HG03060 (cell line): ENCODE measurements around the gene DNAH12.
A peak's percentile ranks its signal among the peaks of the same experiment; 100 is the strongest.
"Not testable (repeated sequence)": the region's sequence is repeated elsewhere in the genome, so short reads cannot be mapped to it uniquely, and the experiment has no call there.

ENCODE experiments used
- ATAC-seq: cut with Tn5 transposase; IDR thresholded peaks from one replicate; pipeline ENCODE4 v1.9.1; 2021; ENCODE audit warnings: low read depth, moderate number of reproducible peaks; ENCODE audit not compliant: unreplicated experiment

The DNAH12 gene

DNA sequence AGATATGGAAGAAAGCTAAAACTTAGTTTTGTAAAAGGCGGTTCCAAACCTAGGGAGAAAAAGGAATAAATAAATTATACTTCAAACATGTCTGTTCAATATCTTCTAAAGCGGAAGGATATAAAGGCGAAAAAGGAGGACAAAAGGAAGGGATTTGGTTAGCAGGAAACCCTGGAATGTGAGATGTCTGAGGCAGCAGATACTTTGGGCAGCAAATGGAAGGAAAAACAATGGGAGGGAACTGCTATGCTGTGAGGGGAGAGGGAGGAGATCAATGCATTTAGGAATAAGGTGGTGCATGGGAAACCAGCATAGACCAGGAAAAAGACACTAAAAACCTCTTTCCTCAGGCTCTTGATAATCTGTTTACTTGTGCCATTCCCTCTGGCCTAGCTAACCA, 120.8 kb downstream of the DNAH12 start:
- ATAC-seq, result no peak

DNA sequence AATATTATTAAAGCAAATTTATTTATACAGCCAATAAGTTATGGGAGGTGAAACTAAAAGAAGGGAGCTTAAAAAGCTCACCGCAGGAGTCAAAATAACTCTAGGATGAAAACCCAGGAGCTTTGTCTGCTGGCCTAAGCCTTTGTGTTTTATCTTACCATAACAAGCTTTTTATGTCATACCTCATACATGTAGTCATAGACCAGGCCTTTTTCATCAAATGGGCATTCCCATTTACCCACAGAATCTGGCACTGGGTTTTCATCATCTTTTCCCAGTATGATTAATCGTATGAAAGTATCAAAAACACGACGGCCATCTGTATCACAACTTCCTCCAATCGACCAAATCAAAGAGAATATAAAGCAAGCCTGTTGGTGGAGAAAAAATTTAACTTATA, 122.8 kb downstream of the DNAH12 start:
- ATAC-seq, result no peak

DNA sequence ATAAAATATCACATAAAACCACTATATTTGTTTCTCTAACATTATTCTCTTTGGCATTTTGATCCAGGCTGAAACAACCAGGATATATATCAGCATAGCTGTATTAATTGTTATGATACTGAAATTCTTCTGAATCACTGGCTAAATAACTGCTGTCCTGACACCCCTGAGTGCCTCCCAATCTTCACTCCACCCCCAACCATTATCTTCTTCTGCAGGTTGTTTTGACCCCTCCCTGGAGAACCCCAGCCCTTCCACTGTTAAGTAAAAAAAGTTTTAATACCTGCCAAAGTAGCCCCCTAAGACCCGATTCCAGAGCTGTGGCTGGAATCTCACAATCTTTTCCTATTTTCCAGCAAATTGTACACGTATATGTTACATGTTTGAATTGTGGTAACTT, 124.1 kb downstream of the DNAH12 start:
- no peak for ATAC-seq

DNA sequence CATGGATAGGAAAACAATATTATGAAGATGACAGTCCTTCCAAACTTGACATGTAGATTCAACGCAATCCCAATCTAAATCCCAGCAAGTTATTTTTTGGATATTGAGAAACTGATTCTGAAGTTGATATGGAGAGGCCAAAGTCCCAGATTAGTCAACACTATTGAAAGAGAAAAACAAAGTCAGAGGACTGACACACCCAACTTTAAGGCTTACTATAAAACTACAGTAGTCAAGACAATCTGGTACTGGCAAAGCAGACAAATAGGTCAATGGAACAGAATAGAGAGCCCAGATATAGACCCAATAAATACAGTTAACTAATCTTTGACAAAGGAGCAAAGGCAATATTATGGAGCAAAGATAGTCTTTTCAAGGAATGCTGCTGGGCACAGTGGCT, 132.4 kb downstream of the DNAH12 start:
- no peak for ATAC-seq

DNA sequence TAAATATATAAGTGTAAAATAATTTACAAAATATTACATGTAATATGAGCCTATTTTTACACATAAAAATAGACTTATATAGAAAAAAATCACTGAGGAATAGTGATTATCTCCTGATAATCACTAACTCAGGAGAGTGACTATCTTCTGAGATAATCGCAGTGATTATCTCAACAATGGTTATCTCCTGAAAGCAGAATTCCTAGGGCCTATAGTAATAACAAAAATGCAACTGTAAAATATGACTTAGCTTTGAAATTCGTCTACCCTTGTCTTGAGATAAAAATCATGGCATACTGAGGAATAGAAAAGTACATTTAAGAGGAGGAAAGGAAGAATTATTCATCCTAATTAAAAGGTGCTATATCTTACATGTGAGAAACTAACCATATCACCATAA, 134.7 kb downstream of the DNAH12 start:
- ATAC-seq, result no peak

DNA sequence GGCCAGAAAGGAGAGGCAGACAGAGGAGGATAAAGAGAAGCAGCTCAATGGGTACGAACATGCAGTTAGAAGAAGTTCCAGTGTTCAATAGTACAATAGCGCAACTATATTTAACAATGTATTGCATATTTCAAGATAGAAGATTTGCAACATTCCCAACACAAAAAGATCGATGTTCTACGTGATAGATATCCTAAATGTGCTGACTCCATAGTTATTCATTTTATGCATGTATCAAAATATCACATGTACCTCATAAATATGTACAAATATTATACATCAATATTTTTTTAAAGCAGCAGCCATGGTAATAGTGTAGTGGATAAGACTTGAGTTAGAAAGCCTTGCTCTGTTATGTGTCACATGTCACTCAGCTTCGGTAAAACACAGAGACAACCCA, 141.5 kb downstream of the DNAH12 start:
- no peak for ATAC-seq

DNA sequence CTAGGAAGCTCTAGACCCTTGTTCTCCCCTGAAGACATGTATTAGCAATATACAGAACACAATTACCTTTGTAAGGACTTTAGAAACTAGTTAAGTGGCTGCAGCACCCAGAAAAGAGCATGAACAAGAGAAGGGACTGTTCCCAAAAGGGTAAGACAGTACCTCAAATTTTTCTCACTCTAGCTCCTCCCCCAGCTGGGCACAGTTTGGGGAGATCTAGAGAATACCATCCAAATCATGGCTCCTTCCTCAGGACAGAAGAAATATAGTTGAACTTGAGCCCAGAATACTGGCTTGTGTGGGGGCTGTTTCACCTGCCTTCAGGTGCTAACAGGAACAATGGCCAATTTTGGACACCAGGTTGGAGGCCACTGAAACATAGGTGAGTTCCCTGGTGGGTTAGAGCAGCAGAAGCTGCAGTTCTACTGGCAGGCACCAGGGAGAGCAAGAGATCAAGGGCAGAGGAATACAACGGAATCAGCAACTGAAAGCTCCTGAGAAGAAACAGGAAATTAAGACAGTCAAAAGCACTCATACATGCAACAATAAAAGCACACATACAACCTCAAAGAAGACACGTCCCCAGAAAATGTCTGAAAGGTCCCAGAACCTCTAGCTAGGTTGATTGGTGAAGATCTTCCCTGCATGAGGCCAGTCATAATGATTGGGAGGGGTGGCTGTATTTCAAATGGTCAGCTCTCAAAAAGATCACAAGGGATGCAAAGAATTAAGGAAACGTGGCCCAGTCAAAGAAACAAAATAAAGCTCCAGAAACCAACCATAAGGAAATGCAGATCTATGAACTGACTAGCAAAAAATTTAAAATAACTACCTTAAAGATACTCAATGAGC, 146.7 kb downstream of the DNAH12 start:
- peak; percentile 92 for ATAC-seq

DNA sequence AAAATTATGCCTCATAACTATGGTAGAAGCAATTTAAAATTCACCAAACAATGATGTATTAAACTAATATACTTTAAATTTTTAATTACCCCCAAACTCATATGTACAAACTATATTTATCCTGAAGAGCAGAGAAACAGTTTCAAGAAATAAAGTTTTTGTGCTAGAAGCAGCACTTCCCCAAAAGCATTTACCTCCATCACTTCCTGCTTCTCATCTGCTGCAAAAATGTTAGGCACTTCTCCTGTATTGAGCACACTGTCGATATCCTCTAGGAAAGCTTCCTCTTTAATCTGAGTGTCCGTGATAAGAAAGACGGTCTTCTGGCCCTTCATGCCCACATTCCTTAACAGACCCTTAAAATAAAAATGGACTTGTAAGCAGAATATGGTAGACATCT, 150.2 kb downstream of the DNAH12 start:
- ATAC-seq, result no peak

DNA sequence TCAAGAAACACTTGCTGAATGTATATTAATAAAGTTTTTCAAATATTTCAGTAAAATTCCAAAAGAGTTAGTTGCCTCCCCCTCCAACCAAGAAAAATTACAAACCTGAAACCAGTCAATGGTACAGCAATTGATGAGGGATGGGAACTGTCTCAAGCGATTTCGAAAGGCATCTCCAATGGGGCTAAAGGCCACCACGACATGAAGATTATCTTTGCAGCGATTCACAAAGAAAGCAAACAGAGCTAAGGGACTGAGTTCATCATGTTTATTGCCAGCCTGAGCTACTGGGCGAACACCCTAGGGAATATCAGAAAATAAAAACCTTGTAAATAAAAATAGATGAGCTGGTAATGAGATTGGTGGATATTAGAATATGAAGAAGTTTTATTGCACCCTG, 152.4 kb downstream of the DNAH12 start:
- no peak for ATAC-seq

DNA sequence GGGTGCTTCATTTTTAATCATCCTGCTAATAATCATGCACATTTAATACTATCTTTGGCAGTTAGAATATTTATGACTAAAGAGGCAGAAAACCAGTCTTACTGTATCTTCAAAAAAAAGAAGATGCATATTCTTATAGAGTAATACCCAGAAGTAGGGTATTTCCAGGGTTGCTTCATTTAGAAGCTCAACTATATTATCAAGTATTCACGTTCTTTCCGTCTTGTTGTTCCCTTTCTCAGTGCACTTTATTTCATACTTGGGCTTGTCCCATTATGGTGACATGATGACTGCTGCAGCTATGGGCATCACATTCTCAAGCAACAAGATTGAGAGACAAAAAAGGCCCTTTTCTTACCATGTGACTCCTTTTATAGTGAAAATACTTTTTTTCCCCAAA, 154.9 kb downstream of the DNAH12 start:
- ATAC-seq, result no peak

DNA sequence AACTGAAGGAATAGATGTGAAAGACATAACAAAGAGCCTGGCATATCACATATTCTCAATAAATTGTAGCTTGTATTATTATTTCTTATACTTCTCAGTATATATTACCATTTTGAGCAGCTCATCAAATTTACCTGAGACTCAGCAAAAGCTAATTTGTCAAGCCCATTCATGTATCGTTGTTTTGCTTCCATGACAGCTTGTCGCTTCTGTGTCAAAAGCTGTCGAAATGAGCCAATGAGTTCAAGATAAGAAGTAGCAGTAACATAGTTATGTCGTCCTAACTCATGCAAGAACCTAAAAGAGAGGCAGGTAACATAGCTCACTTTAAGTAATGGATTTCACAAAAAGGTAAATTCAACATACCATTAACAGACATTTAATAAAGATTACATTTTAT, 157.8 kb downstream of the DNAH12 start:
- no peak for ATAC-seq

DNA sequence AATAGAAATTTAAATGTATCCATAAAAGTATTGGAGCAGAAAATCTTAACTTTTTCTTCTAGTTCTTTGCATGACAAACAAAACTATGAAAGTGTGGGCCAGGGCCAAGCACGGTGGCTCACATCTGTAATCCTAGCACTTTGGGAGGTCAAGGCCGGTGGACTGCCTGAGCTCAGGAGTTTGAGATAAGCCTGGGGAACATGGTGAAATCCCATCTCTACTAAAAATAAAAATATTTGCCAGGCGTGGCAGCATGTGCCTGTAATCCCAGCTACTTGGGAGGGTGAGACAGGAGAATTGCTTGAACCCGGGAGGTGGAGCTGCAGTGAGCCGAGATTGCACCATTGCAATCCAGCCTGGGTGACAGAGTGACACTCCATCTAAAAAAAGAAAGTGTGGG, 158.6 kb downstream of the DNAH12 start:
- no peak for ATAC-seq

DNA sequence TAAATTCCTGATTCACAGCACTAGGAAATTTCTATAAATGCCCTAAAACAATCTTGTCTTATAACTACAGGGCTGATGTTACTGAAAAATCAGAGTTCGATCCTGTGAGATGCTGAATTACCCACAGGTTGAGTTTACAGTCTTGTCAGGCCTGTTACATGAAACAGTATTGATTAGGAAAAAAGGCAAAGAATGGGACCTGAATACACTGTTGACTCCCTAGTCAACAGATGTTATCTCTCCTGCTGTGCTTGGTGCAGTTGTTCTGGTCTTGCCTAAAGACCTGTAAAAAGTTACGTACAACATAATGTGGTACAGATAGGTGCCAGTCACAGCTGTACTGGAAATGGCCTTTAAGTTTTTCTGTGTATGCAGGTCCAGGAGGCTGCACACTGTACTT, 160.3 kb downstream of the DNAH12 start:
- no peak for ATAC-seq

DNA sequence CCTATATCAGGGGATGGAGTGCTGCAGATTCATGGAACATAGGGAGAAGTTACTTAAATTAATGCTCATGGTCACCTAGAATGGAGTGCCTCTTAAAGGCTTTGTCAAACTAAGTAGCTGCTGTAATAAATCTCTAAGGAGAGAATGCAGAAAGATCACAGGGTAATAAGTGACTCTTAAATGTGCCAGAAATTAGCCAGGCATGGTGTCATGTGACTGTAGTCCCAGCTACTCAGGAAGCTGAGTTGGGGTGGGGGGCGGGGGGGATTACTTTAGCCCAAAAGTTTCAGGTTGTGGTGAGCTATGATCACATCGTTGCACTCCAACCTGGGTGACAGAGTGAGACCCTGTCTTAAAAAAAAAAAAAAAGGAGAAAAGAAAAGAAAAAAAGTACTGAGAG, 160.7 kb downstream of the DNAH12 start:
- no peak for ATAC-seq

DNA sequence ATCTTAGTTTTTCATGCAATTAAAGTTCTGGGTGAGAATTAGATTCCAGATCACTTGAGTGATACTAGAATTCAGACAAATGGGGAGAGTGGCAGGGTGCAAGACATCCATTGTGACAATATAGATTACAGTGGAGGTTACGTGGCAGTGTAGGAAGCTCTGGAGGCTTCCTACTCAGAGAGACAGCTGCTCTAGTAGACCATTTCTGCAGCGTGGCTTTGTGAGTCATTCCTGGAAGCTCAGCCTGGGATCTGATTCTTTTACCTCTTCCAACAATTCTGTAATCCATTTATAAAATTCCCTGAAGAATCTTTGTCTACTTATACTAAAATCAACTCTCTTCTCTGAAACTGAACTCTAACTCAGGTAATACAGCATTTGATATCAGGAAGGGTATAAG, 161.2 kb downstream of the DNAH12 start:
- ATAC-seq, result no peak

DNA sequence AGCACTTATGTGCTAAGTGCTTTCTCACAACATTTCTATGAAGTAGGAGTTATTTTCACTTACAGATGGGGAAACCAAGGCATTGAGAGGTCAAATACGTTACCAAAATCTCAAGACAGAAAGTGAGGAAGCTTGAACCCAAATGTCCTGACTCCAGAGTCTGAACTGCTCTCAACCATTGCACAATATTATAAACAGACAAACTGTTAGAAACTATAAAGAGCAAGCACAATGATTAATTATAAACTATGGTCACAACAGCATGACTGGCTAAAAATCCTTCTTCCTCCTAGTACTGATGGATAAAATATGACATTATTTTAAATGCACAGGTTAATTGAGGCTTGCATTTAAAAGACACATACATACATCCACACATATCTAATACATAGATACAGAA, 173.8 kb downstream of the DNAH12 start:
- ATAC-seq, result no peak

DNA sequence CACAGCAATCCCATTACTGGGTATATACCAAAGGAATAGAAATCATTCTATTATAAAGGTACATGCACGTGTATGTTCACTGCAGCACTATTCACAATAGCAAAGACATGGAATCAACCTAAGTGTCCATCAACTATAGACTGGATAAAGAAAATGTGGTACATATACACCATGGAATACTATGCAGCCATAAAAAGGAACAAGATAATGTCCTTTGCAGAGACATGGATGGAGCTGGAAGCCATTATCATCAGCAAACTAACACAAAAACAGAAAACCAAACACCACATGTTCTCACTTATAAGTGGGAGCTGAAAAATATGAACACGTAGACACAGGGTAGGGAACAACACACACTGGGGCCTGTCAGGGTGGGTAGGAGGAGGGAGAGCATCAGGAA, 179.1 kb downstream of the DNAH12 start:
- not testable (repeated sequence) for ATAC-seq

DNA sequence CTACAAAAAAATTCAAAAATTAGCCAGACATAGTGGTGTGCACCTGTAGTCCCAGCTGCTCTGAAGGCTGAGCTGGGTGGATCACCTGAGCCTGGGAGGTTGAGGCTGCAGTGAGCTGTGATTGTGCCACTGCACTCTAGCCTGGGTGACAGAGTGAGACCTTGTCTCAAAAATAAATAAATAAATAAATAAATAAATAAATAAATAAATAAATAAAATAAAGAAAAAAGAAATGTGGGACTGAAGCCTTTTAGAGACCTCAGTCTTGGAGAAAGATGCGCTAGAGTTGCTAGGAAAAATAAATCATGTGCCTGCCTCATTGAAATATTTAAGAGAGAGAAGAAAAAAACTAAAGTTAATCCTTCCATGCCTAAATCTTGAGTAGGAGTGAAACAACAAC, 187.9 kb downstream of the DNAH12 start:
- ATAC-seq, result not testable (repeated sequence)

DNA sequence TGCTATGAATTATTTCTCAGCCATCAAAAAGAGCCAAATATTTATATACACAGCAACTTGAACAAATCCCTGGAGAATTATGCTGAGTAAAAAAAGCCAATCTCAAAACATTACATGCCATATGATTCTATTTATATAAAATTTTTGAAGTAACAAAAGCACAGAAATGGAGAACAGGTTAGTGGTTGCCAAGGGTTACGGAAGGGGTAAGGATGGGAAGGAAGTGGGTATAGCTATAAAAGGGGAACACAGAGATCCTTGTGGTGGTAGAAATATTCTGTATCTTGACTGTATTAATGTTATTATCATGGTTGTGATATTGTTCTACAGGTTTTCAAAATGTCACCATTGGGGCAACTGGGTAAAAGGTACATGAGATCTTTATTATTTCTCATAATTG, 189.4 kb downstream of the DNAH12 start:
- ATAC-seq, result no peak

DNA sequence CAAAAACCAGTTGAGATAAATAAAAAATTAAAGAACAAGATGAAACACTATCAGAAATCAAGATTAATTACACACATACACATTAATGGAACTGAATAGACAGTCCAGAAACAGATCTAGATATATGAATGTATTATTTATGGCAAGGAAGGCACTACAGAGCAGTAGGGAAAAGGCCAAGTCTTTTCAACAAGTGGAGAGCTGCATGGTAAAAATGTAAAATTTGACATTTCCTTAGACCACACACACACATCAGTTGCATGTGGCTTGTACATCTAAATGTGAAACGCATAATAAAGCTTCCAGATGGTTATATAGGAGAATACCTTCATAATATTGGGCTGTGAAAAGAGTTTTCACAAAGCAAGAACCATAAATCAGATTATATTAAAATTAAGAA, 193.9 kb downstream of the DNAH12 start:
- ATAC-seq, result no peak

DNA sequence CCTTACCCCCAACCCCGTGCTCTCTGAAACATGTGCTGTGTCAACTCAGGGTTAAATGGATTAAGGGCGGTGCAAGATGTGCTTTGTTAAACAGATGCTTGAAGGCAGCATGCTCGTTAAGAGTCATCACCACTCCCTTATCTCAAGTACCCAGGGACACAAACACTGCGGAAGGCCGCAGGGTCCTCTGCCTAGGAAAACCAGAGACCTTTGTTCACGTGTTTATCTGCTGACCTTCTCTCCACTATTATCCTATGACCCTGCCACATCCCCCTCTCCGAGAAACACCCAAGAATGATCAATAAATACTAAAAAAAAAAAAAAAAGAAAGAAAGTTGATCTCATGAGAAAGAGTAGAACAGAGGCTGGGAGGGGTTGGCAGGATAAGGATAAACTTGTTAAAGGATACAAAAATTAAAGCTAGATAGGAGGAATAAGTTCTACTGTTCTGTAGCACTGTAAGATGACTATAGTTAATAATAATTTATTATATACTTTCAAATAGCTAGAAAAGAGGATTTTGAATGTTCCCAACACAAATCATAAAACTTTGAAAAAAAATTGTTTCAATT, 205.0 kb downstream of the DNAH12 start:
- not testable (repeated sequence) for ATAC-seq
